Activated CD4-positive, alpha-beta memory T cell treated with anti-CD3 and anti-CD28 coated beads for 36 hours (primary cell): Measurements from ENCODE around the gene DCAF5. TPM values are rescaled to one million over a fixed set of nuclear protein-coding genes. Genes with fewer than 3 reads are reported as not detected.
"Not testable (repeated sequence)": the region's sequence is repeated elsewhere in the genome, so short reads cannot be mapped to it uniquely, and the experiment has no call there.

ENCODE experiments used
- CTCF ChIA-PET: fragments of 350-600 bp; sonication (Branson Sonifier 250); formaldehyde crosslinking; loops from one replicate; lab custom pipeline; 2021; ENCODE audit warnings: antibody characterized with exemption, inconsistent platforms; lab: Charles Lee
- POLR2A ChIA-PET: fragments of 350-600 bp; sonication (Branson Sonifier 250); formaldehyde crosslinking; loops from one replicate; lab custom pipeline; 2021; ENCODE audit warnings: antibody characterized with exemption; lab: Charles Lee
- DNase-seq: peaks from one replicate; pipeline ENCODE4 v3.0.0-alpha.2; 2020
- H3K27ac Mint-ChIP-seq: one replicate; pipeline ENCODE4 v1.8.0; 2021; ENCODE audit warnings: mixed read lengths
- H3K27me3 Mint-ChIP-seq: one replicate; pipeline ENCODE4 v1.8.0; 2021; ENCODE audit warnings: mixed read lengths
- H3K36me3 Mint-ChIP-seq: one replicate; pipeline ENCODE4 v1.8.0; 2021; ENCODE audit warnings: mixed read lengths
- H3K4me1 Mint-ChIP-seq: one replicate; pipeline ENCODE4 v1.8.0; 2021; ENCODE audit warnings: low read depth, mixed read lengths
- H3K4me3 Mint-ChIP-seq: one replicate; pipeline ENCODE4 v1.8.0; 2021; ENCODE audit warnings: mild to moderate bottlenecking, mixed read lengths
- H3K9me3 Mint-ChIP-seq: one replicate; pipeline ENCODE4 v1.8.0; 2021; ENCODE audit warnings: mixed read lengths
- intact Hi-C: fragments of 100-400 bp; cut with micrococcal nuclease; formaldehyde crosslinking; loops from one replicate; pipeline ENCODE4 v1.15.1; 2023
- total RNA-seq, 2 experiments: library from RNA; stranded (reverse); gene quantifications; one replicate each; pipeline ENCODE4 v1.2.3, GENCODE V29; 2021

Gene DCAF5
- total RNA-seq, 2 experiments from 2014 or later, result 32.3 to 34.0 TPM

- POLR2A ChIA-PET, result no interaction called here
- H3K4me3 Mint-ChIP-seq, result no peak overlapping the region
- peaks cover 1% of the 10 kb centered on the region for H3K4me1 Mint-ChIP-seq
- H3K27ac Mint-ChIP-seq, result no peak overlapping the region
- no peaks in the 10 kb centered on the region for H3K9me3 Mint-ChIP-seq
- peaks cover 30% of the 10 kb centered on the region for H3K27me3 Mint-ChIP-seq
- DNase-seq, result no peak
- CTCF ChIA-PET, result no interaction called here
- intact Hi-C loops, result no loop called here
- no peaks in the 10 kb centered on the region for H3K36me3 Mint-ChIP-seq
These were observed 115.0 kb downstream of the DCAF5 start for GRCh38 chr14:69037790-69038454.

- CTCF ChIA-PET, result interaction anchor here (1.4 kb wide), 1 partner anchor 9 kb away, joined by 3 read pairs; no protein-coding TSS in a partner anchor
- no peak overlapping the region for H3K27ac Mint-ChIP-seq
- peaks cover 26% of the 10 kb centered on the region for H3K27me3 Mint-ChIP-seq
- no peak overlapping the region for H3K4me3 Mint-ChIP-seq
- no peaks in the 10 kb centered on the region for H3K4me1 Mint-ChIP-seq
- intact Hi-C loops, result no loop called here
- DNase-seq, result no peak
- POLR2A ChIA-PET, result no interaction called here
- H3K36me3 Mint-ChIP-seq, result no peaks in the 10 kb centered on the region
- no peaks in the 10 kb centered on the region for H3K9me3 Mint-ChIP-seq
These were observed 116.0 kb downstream of the DCAF5 start for GRCh38 chr14:69036757-69037506.

GRCh38 chr14:69034612-69035262 is 118.2 kb downstream of the DCAF5 start:
- H3K36me3 Mint-ChIP-seq, result no peaks in the 10 kb centered on the region
- H3K27ac Mint-ChIP-seq, result no peak overlapping the region
- H3K4me1 Mint-ChIP-seq, result no peaks in the 10 kb centered on the region
- CTCF ChIA-PET, result no interaction called here
- intact Hi-C loops, result no loop called here
- H3K9me3 Mint-ChIP-seq, result no peaks in the 10 kb centered on the region
- DNase-seq, result no peak
- POLR2A ChIA-PET, result no interaction called here
- H3K27me3 Mint-ChIP-seq, result peaks cover 19% of the 10 kb centered on the region
- H3K4me3 Mint-ChIP-seq, result no peak overlapping the region

- intact Hi-C loops, result no loop called here
- ChIA-PET POLR2A (no interaction called here), CTCF (interaction anchor here (0.7 to 1.5 kb wide), 2 partner anchors 8 to 204 kb away, joined by 3 read pairs; no protein-coding TSS in a partner anchor)
- no peaks in the 10 kb centered on the region for H3K36me3 Mint-ChIP-seq
- peaks cover 4% of the 10 kb centered on the region for H3K27me3 Mint-ChIP-seq
- H3K4me1 Mint-ChIP-seq, result no peaks in the 10 kb centered on the region
- DNase-seq, result no peak
- no peak overlapping the region for H3K27ac Mint-ChIP-seq
- H3K4me3 Mint-ChIP-seq, result no peak overlapping the region
- no peaks in the 10 kb centered on the region for H3K9me3 Mint-ChIP-seq
These were observed 125.5 kb downstream of the DCAF5 start for GRCh38 chr14:69027242-69027913.

GRCh38 chr14:69023035-69023434 is 129.9 kb downstream of the DCAF5 start:
- intact Hi-C loops, result no loop called here
- peaks cover 2% of the 10 kb centered on the region for H3K27me3 Mint-ChIP-seq
- no peak for DNase-seq
- H3K27ac Mint-ChIP-seq, result no peak overlapping the region
- ChIA-PET POLR2A (no interaction called here), CTCF (no interaction called here)
- H3K4me3 Mint-ChIP-seq, result no peak overlapping the region
- H3K9me3 Mint-ChIP-seq, result no peaks in the 10 kb centered on the region
- H3K4me1 Mint-ChIP-seq, result no peaks in the 10 kb centered on the region
- H3K36me3 Mint-ChIP-seq, result no peaks in the 10 kb centered on the region

GRCh38 chr14:69022093-69022492 is 130.8 kb downstream of the DCAF5 start:
- H3K4me1 Mint-ChIP-seq, CTCF ChIA-PET, H3K9me3 Mint-ChIP-seq, H3K36me3 Mint-ChIP-seq, POLR2A ChIA-PET, H3K27ac Mint-ChIP-seq, intact Hi-C loops, H3K27me3 Mint-ChIP-seq, H3K4me3 Mint-ChIP-seq, DNase-seq: not testable (repeated sequence)

GRCh38 chr14:69017706-69018105 is 135.2 kb downstream of the DCAF5 start:
- Mint-ChIP-seq H3K4me3 (no peak overlapping the region), H3K27me3 (no peaks in the 10 kb centered on the region), H3K27ac (no peak overlapping the region), H3K36me3 (no peaks in the 10 kb centered on the region), H3K9me3 (no peaks in the 10 kb centered on the region), H3K4me1 (no peaks in the 10 kb centered on the region)
- ChIA-PET CTCF (no interaction called here), POLR2A (no interaction called here)
- no peak for DNase-seq
- intact Hi-C loops, result no loop called here

GRCh38 chr14:69014829-69015259 is 138.1 kb downstream of the DCAF5 start:
- Mint-ChIP-seq H3K4me3 (no peak overlapping the region), H3K4me1 (peaks cover 4% of the 10 kb centered on the region), H3K36me3 (no peaks in the 10 kb centered on the region), H3K9me3 (no peaks in the 10 kb centered on the region), H3K27me3 (no peaks in the 10 kb centered on the region), H3K27ac (no peak overlapping the region)
- DNase-seq, result no peak
- POLR2A ChIA-PET, result no interaction called here
- CTCF ChIA-PET, result no interaction called here
- intact Hi-C loops, result no loop called here

- Mint-ChIP-seq H3K4me1 (peaks cover 4% of the 10 kb centered on the region), H3K9me3 (no peaks in the 10 kb centered on the region), H3K36me3 (no peaks in the 10 kb centered on the region), H3K27ac (no peak overlapping the region), H3K4me3 (no peak overlapping the region), H3K27me3 (no peaks in the 10 kb centered on the region)
- ChIA-PET POLR2A (no interaction called here), CTCF (no interaction called here)
- no peak for DNase-seq
- intact Hi-C loops, result no loop called here
These were observed 138.8 kb downstream of the DCAF5 start for GRCh38 chr14:69013943-69014782.

- Mint-ChIP-seq H3K9me3 (no peaks in the 10 kb centered on the region), H3K36me3 (no peaks in the 10 kb centered on the region), H3K27me3 (no peaks in the 10 kb centered on the region), H3K27ac (peak overlapping the region; percentile 25), H3K4me1 (peaks cover 4% of the 10 kb centered on the region), H3K4me3 (no peak overlapping the region)
- intact Hi-C loops, result no loop called here
- DNase-seq, result no peak
- CTCF ChIA-PET, result interaction anchor here (1.3 kb wide), 1 partner anchor 101 kb away, joined by 4 read pairs; no protein-coding TSS in a partner anchor
- POLR2A ChIA-PET, result interaction anchor here (0.6 kb wide), 1 partner anchor 128 kb away, joined by 3 read pairs; no protein-coding TSS in a partner anchor
These were observed 140.5 kb downstream of the DCAF5 start for GRCh38 chr14:69012256-69012953.

- ChIA-PET CTCF (no interaction called here), POLR2A (no interaction called here)
- Mint-ChIP-seq H3K27ac (no peak overlapping the region), H3K9me3 (no peaks in the 10 kb centered on the region), H3K4me3 (no peak overlapping the region), H3K4me1 (peaks cover 4% of the 10 kb centered on the region), H3K36me3 (no peaks in the 10 kb centered on the region), H3K27me3 (no peaks in the 10 kb centered on the region)
- DNase-seq, result peak; percentile 9
- intact Hi-C loops, result no loop called here
These were observed 142.3 kb downstream of the DCAF5 start for GRCh38 chr14:69010648-69011047.
